ENCODE results near the gene HNF1B. TPM values are rescaled to one million over a fixed set of nuclear protein-coding genes. Genes with fewer than 3 reads are reported as not detected.

HNF1B gene
- total and polyA plus RNA-seq, 4 donors, result 4.1 to 18.9 (median 12.4) TPM

- ATAC-seq (ENCODE audit: insufficient read depth, low FRiP score) (peak; percentile 43), DNase-seq (peak; percentile 64 to 84 (median 69))
- 59 to 82% methylated on average over 3 of the region's 3 CpGs for WGBS, 2 donors
- Histone ChIP-seq H3K27ac (ENCODE audit: low read depth in 1 of 2, low read length in 1 of 2) (peak overlapping the region in 1 of 2 donors; percentile 81), H3K4me3 (no peak overlapping the region), H3K9me3 (ENCODE audit: control insufficient read depth in 4 of 4, insufficient read depth in 3 of 4, low read length in 3 of 4) (peaks cover 0 to 2% (median 0%) of the 10 kb centered on the region in 4 donors), H3K9ac (ENCODE audit: insufficient read depth in 1 of 2, low read length in 2 of 2) (peak overlapping the region in 1 of 2 donors; percentile 46), H3K27me3 (ENCODE audit: control insufficient read depth in 3 of 3, insufficient read depth in 3 of 3, low read length in 2 of 3) (no peaks in the 10 kb centered on the region), H3K36me3 (ENCODE audit: control insufficient read depth in 4 of 4, insufficient read depth in 4 of 4, low read length in 4 of 4) (no peaks in the 10 kb centered on the region), H3K4me1 (ENCODE audit: control insufficient read depth in 5 of 5, insufficient read depth in 5 of 5, low read length in 5 of 5) (peaks cover 0 to 9% (median 3%) of the 10 kb centered on the region in 5 donors)
- no peak for TF ChIP-seq CTCF (IDR thresholded peaks at IDR 0.05; ENCODE audit: control extremely low read depth, extremely low read depth)
Observed at GRCh38 chr17:37717627-37718323, 27.1 kb downstream of the HNF1B start.

- Histone ChIP-seq H3K27ac (ENCODE audit: low read depth in 1 of 2, low read length in 1 of 2) (no peak overlapping the region), H3K36me3 (ENCODE audit: control insufficient read depth in 4 of 4, insufficient read depth in 4 of 4, low read length in 4 of 4) (no peaks in the 10 kb centered on the region), H3K27me3 (ENCODE audit: control insufficient read depth in 3 of 3, insufficient read depth in 3 of 3, low read length in 2 of 3) (no peaks in the 10 kb centered on the region), H3K9me3 (ENCODE audit: control insufficient read depth in 4 of 4, insufficient read depth in 3 of 4, low read length in 3 of 4) (peaks cover 0 to 2% (median 0%) of the 10 kb centered on the region in 4 donors), H3K4me3 (no peak overlapping the region), H3K9ac (ENCODE audit: insufficient read depth in 1 of 2, low read length in 2 of 2) (no peak overlapping the region), H3K4me1 (ENCODE audit: control insufficient read depth in 5 of 5, insufficient read depth in 5 of 5, low read length in 5 of 5) (peaks cover 0 to 23% (median 7%) of the 10 kb centered on the region in 5 donors)
- no peak for DNase-seq
- no peak for TF ChIP-seq CTCF (IDR thresholded peaks at IDR 0.05; ENCODE audit: control extremely low read depth, extremely low read depth)
- ATAC-seq (ENCODE audit: insufficient read depth, low FRiP score), result no peak
- WGBS, 2 donors, result 47 to 48% methylated on average over 4 of the region's 4 CpGs
Observed at GRCh38 chr17:37714897-37715296, 30.0 kb downstream of the HNF1B start.

GRCh38 chr17:37713624-37714023 lies 31.2 kb downstream of the HNF1B start:
- no peak for ATAC-seq (ENCODE audit: insufficient read depth, low FRiP score)
- H3K9ac ChIP-seq (ENCODE audit: insufficient read depth in 1 of 2, low read length in 2 of 2), result no peak overlapping the region
- TF ChIP-seq CTCF (IDR thresholded peaks at IDR 0.05; ENCODE audit: control extremely low read depth, extremely low read depth), result no peak

More at GRCh38 chr17:37713624-37714023, 31.2 kb downstream of the HNF1B start:
- no peaks in the 10 kb centered on the region for H3K36me3 ChIP-seq (ENCODE audit: control insufficient read depth in 4 of 4, insufficient read depth in 4 of 4, low read length in 4 of 4)
- 67 to 82% methylated on average over 4 of the region's 4 CpGs for WGBS, 2 donors
- peak overlapping the region in 1 of 2 donors; percentile 47 for H3K27ac ChIP-seq (ENCODE audit: low read depth in 1 of 2, low read length in 1 of 2)
- DNase-seq, result peak in 1 of 3 donors; percentile 49
- peaks cover 0 to 26% (median 7%) of the 10 kb centered on the region in 5 donors for H3K4me1 ChIP-seq (ENCODE audit: control insufficient read depth in 5 of 5, insufficient read depth in 5 of 5, low read length in 5 of 5)
- no peak overlapping the region for H3K4me3 ChIP-seq
- no peaks in the 10 kb centered on the region for H3K27me3 ChIP-seq (ENCODE audit: control insufficient read depth in 3 of 3, insufficient read depth in 3 of 3, low read length in 2 of 3)
- no peaks in the 10 kb centered on the region for H3K9me3 ChIP-seq (ENCODE audit: control insufficient read depth in 4 of 4, insufficient read depth in 3 of 4, low read length in 3 of 4)

Data from lung (tissue), 12 donors.